HAP-1 (cell line): Measurements from ENCODE around the gene PCBD2.
A peak's percentile ranks its signal among the peaks of the same experiment; 100 is the strongest.

Source experiments
- DNase-seq, 2 experiments: peaks; one replicate each; pipeline ENCODE4 v3.0.0-alpha.2; 2016 to 2020; ENCODE audit warnings: low spot score in 2 of 2
- H3K27me3 ChIP-seq: fragments of 250-450 bp; sonication (Bioruptor Pico); 2 replicates; pipeline ENCODE4 v1.5.1; 2020; ENCODE audit warnings: low read depth, mild to moderate bottlenecking, moderate library complexity
- H3K36me3 ChIP-seq: fragments of 250-450 bp; sonication (Bioruptor Pico); replicated peaks from 2 replicates; pipeline ENCODE4 v1.5.1; 2020; ENCODE audit warnings: mild to moderate bottlenecking
- H3K4me1 ChIP-seq: fragments of 250-450 bp; sonication (Bioruptor Pico); 2 replicates; pipeline ENCODE4 v1.5.1; 2020; ENCODE audit warnings: mild to moderate bottlenecking
- H3K4me3 ChIP-seq: fragments of 250-450 bp; sonication (Bioruptor Pico); 2 replicates; pipeline ENCODE4 v1.5.1; 2020; ENCODE audit warnings: mild to moderate bottlenecking, moderate library complexity
- H3K9me3 ChIP-seq: fragments of 250-450 bp; sonication (Bioruptor Pico); 2 replicates; pipeline ENCODE4 v1.5.1; 2020; ENCODE audit warnings: mild to moderate bottlenecking, moderate library complexity
- in situ Hi-C: fragments of 300-500 bp; cut with MboI; formaldehyde crosslinking; loops from 3 replicates; pipeline ENCODE4 v1.14.3; 2020; ENCODE audit warnings: low sequenced_read_pairs, inconsistent platforms, mixed read lengths

The PCBD2 gene

GRCh38 chr5:134949316-134949715 lies 44.4 kb downstream of the PCBD2 start:
- in situ Hi-C loops: no loop called here
- no peaks in the 10 kb centered on the region for H3K4me1 ChIP-seq
- no peaks in the 10 kb centered on the region for H3K36me3 ChIP-seq
- H3K27me3 ChIP-seq: no peaks in the 10 kb centered on the region
- no peak overlapping the region for H3K4me3 ChIP-seq
- no peak for DNase-seq
- H3K9me3 ChIP-seq: no peaks in the 10 kb centered on the region

- no peak for DNase-seq
- Histone ChIP-seq H3K27me3 (no peaks in the 10 kb centered on the region), H3K9me3 (no peaks in the 10 kb centered on the region), H3K36me3 (peaks cover 5% of the 10 kb centered on the region; the same call in 1 of the 2 replicates), H3K4me1 (peaks cover 5% of the 10 kb centered on the region; the same call in 1 of the 2 replicates), H3K4me3 (no peak overlapping the region)
- in situ Hi-C loops: no loop called here
Measured at GRCh38 chr5:134957920-134958608, 53.1 kb downstream of the PCBD2 start.

- H3K27me3 ChIP-seq: no peaks in the 10 kb centered on the region
- H3K9me3 ChIP-seq: no peaks in the 10 kb centered on the region
- peak; percentile 31 to 33 for DNase-seq
- peaks cover 5% of the 10 kb centered on the region; the same call in 1 of the 2 replicates for H3K4me1 ChIP-seq
- in situ Hi-C loops: no loop called here
- H3K4me3 ChIP-seq: no peak overlapping the region
- peaks cover 5% of the 10 kb centered on the region; the same call in 1 of the 2 replicates for H3K36me3 ChIP-seq
Measured at GRCh38 chr5:134958755-134959154, 53.8 kb downstream of the PCBD2 start.

- Histone ChIP-seq H3K9me3 (no peaks in the 10 kb centered on the region), H3K4me3 (no peak overlapping the region), H3K4me1 (peaks cover 5% of the 10 kb centered on the region; the same call in 1 of the 2 replicates), H3K36me3 (peaks cover 2% of the 10 kb centered on the region; the same call in 1 of the 2 replicates), H3K27me3 (no peaks in the 10 kb centered on the region)
- in situ Hi-C loops: no loop called here
- no peak for DNase-seq
Measured at GRCh38 chr5:134963098-134963497, 58.2 kb downstream of the PCBD2 start.

GRCh38 chr5:134964359-134965270 lies 59.7 kb downstream of the PCBD2 start:
- H3K9me3 ChIP-seq: no peaks in the 10 kb centered on the region
- no peaks in the 10 kb centered on the region for H3K27me3 ChIP-seq
- no peak for DNase-seq
- in situ Hi-C loops: no loop called here
- no peak overlapping the region for H3K4me3 ChIP-seq
- peaks cover 7% of the 10 kb centered on the region for H3K4me1 ChIP-seq
- H3K36me3 ChIP-seq: peaks cover 2% of the 10 kb centered on the region; the same call in 1 of the 2 replicates

GRCh38 chr5:134965271-134965825 lies 60.4 kb downstream of the PCBD2 start:
- DNase-seq: no peak
- H3K27me3 ChIP-seq: no peaks in the 10 kb centered on the region
- H3K4me3 ChIP-seq: no peak overlapping the region
- peaks cover 2% of the 10 kb centered on the region; the same call in 1 of the 2 replicates for H3K36me3 ChIP-seq
- in situ Hi-C loops: no loop called here
- H3K4me1 ChIP-seq: peaks cover 14% of the 10 kb centered on the region
- H3K9me3 ChIP-seq: no peaks in the 10 kb centered on the region

- peaks cover 14% of the 10 kb centered on the region for H3K4me1 ChIP-seq
- H3K9me3 ChIP-seq: no peaks in the 10 kb centered on the region
- peaks cover under 1% of the 10 kb centered on the region; the same call in 1 of the 2 replicates for H3K36me3 ChIP-seq
- no peak for DNase-seq
- H3K27me3 ChIP-seq: no peaks in the 10 kb centered on the region
- in situ Hi-C loops: no loop called here
- H3K4me3 ChIP-seq: no peak within 1 kb of the TSS
Measured at GRCh38 chr5:134967607-134968006, 62.7 kb downstream of the PCBD2 start, which contains the start of gene CATSPER3. Gene CATSPER3, plus strand, starts transcription at chr5:134967907. Its CDS starts 85 bp downstream, at chr5:134967992.

- Histone ChIP-seq H3K9me3 (no peaks in the 10 kb centered on the region), H3K4me1 (peaks cover 14% of the 10 kb centered on the region), H3K4me3 (no peak overlapping the region), H3K27me3 (no peaks in the 10 kb centered on the region), H3K36me3 (no peaks in the 10 kb centered on the region; the same call in 1 of the 2 replicates)
- DNase-seq: no peak
- in situ Hi-C loops: no loop called here
Measured at GRCh38 chr5:134968055-134968454, 63.1 kb downstream of the PCBD2 start.

GRCh38 chr5:134969166-134969565 lies 64.2 kb downstream of the PCBD2 start:
- H3K36me3 ChIP-seq: no peaks in the 10 kb centered on the region; the same call in 1 of the 2 replicates
- no peaks in the 10 kb centered on the region for H3K27me3 ChIP-seq
- H3K4me3 ChIP-seq: no peak overlapping the region
- DNase-seq: no peak
- in situ Hi-C loops: no loop called here
- peaks cover 14% of the 10 kb centered on the region for H3K4me1 ChIP-seq
- H3K9me3 ChIP-seq: no peaks in the 10 kb centered on the region

- Histone ChIP-seq H3K27me3 (no peaks in the 10 kb centered on the region), H3K9me3 (no peaks in the 10 kb centered on the region; the same call in none of the 2 replicates), H3K4me1 (peaks cover 8% of the 10 kb centered on the region; the same call in 1 of the 2 replicates), H3K4me3 (no peak overlapping the region), H3K36me3 (no peaks in the 10 kb centered on the region)
- DNase-seq: no peak
- in situ Hi-C loops: no loop called here
Measured at GRCh38 chr5:134975078-134975715, 70.3 kb downstream of the PCBD2 start.

- Histone ChIP-seq H3K27me3 (no peaks in the 10 kb centered on the region), H3K9me3 (no peaks in the 10 kb centered on the region; the same call in none of the 2 replicates), H3K4me3 (no peak overlapping the region), H3K4me1 (peaks cover 8% of the 10 kb centered on the region; the same call in 1 of the 2 replicates), H3K36me3 (no peaks in the 10 kb centered on the region)
- DNase-seq: no peak
- in situ Hi-C loops: no loop called here
Measured at GRCh38 chr5:134975843-134976242, 70.9 kb downstream of the PCBD2 start.

GRCh38 chr5:134976841-134977240 lies 71.9 kb downstream of the PCBD2 start:
- H3K27me3 ChIP-seq: no peaks in the 10 kb centered on the region
- in situ Hi-C loops: no loop called here
- no peaks in the 10 kb centered on the region; the same call in none of the 2 replicates for H3K9me3 ChIP-seq

GRCh38 chr5:134979416-134979815 lies 74.5 kb downstream of the PCBD2 start:
- Histone ChIP-seq H3K36me3 (no peaks in the 10 kb centered on the region), H3K4me1 (peaks cover 8% of the 10 kb centered on the region; the same call in 1 of the 2 replicates), H3K4me3 (no peak overlapping the region), H3K27me3 (no peaks in the 10 kb centered on the region), H3K9me3 (no peaks in the 10 kb centered on the region; the same call in none of the 2 replicates)
- no peak for DNase-seq
- in situ Hi-C loops: no loop called here

More at GRCh38 chr5:134976841-134977240, 71.9 kb downstream of the PCBD2 start:
- DNase-seq: no peak
- peaks cover 8% of the 10 kb centered on the region; the same call in 1 of the 2 replicates for H3K4me1 ChIP-seq
- no peaks in the 10 kb centered on the region for H3K36me3 ChIP-seq
- H3K4me3 ChIP-seq: no peak overlapping the region
